Transverse colon (tissue), 4 donors: ENCODE results near the gene NPIPA8.
"Not testable (repeated sequence)": the region's sequence is repeated elsewhere in the genome, so short reads cannot be mapped to it uniquely, and the experiment has no call there.

Experiments used
- CTCF ChIP-seq, 5 experiments: fragments of 200-600 bp in 3 of 5; fragments of 450-650 bp in 2 of 5; sonication (generic) in 3 of 5; IDR thresholded peaks; 1 replicate in 2 of 5; 2 replicates in 3 of 5; pipeline ENCODE4 v1.5.1; 2016 to 2017; ENCODE audit warnings: antibody characterized with exemption in 5 of 5, inconsistent platforms in 3 of 5, mild to moderate bottlenecking in 2 of 5, moderate library complexity in 1 of 5
- POLR2A ChIP-seq: fragments of 450-650 bp; IDR thresholded peaks from one replicate; pipeline ENCODE4 v1.6.1; 2016; ENCODE audit warnings: antibody characterized with exemption, mild to moderate bottlenecking, moderate library complexity
- POLR2AphosphoS5 ChIP-seq, 3 donors: sonication (generic); formaldehyde crosslinking; IDR thresholded peaks; one replicate each; pipeline ENCODE4 v1.6.1; 2016; ENCODE audit warnings: antibody characterized with exemption in 3 of 3

- TF ChIP-seq POLR2A; CTCF (IDR thresholded peaks at IDR 0.05); POLR2AphosphoS5 (IDR thresholded peaks at IDR 0.05): not testable (repeated sequence)
These were observed 47.6 kb upstream of the NPIPA8 start for GRCh38 chr16:18384098-18384636.
